GM12878 (cell line): Measurements from ENCODE around the gene NTM. TPM values are rescaled to one million over a fixed set of nuclear protein-coding genes. Genes with fewer than 3 reads are reported as not detected.

Experiments used
- ATAC-seq: fragments of 200-7000 bp; cut with Tn5 transposase; 3 replicates; pipeline ENCODE4 v1.9.1; 2020; ENCODE audit warnings: mild to moderate bottlenecking, moderate library complexity
- BruUV-seq: library from RNA; stranded (reverse); fragments of 400-500 nt; replicated peaks from 2 replicates; lab custom pipeline; 2021; lab: Mats Ljungman, UMichigan
- CTCF ChIA-PET: fragments of 300-600 bp; sonication (Branson Sonifier 250); formaldehyde crosslinking; extraction: SDS; loops from one replicate; lab custom pipeline; 2021; ENCODE audit warnings: inconsistent platforms; lab: Yijun Ruan, JAX
- POLR2A ChIA-PET: fragments of 350-600 bp; formaldehyde crosslinking; extraction: SDS; loops from one replicate; lab custom pipeline; 2021; ENCODE audit warnings: inconsistent platforms; lab: Charles Lee
- RAD21 ChIA-PET: fragments of 300-600 bp; sonication (Branson Sonifier 250); formaldehyde crosslinking; loops from one replicate; lab custom pipeline; 2023; ENCODE audit warnings: antibody characterized with exemption; ENCODE audit not compliant: unreplicated experiment; lab: Charles Lee
- SMC1A ChIA-PET: fragments of 300-600 bp; sonication (Branson Sonifier 250); formaldehyde crosslinking; loops from one replicate; lab custom pipeline; 2023; ENCODE audit not compliant: unreplicated experiment, uncharacterized antibody; lab: Charles Lee
- DNase-seq: peaks from one replicate; pipeline ENCODE4 v3.0.0-alpha.2; 2011; ENCODE audit warnings: low read depth, low spot score
- FAIRE-seq: peaks from 3 replicates; lab custom pipeline; 2011; peaks lifted over from hg19 to GRCh38; lab: Jason Lieb, UNC
- H2AFZ ChIP-seq: 2 replicates; pipeline ENCODE4 v1.6.0; 2011; ENCODE audit warnings: low read depth, low read length, control low read depth; ENCODE audit not compliant: control insufficient read depth
- H3K27ac ChIP-seq: 2 replicates; pipeline ENCODE4 v1.5.1; 2011; ENCODE audit warnings: control low read depth; ENCODE audit not compliant: control insufficient read depth, insufficient read depth
- H3K27me3 ChIP-seq, 2 experiments: replicated peaks in 1 of 2; 2 replicates each; pipeline versions ENCODE4 v1.6.0 to v1.6.1; 2011; ENCODE audit warnings: low read length in 1 of 2; ENCODE audit not compliant: control insufficient read depth in 2 of 2, insufficient read depth in 2 of 2
- H3K36me3 ChIP-seq, 2 experiments: 2 replicates each; pipeline ENCODE4 v1.5.1; 2011; ENCODE audit warnings: low read length in 1 of 2; ENCODE audit not compliant: control insufficient read depth in 2 of 2, insufficient read depth in 2 of 2
- H3K4me1 ChIP-seq: 2 replicates; pipeline ENCODE4 v1.6.1; 2011; ENCODE audit warnings: mild to moderate bottlenecking, low read length, moderate library complexity, mixed read lengths; ENCODE audit not compliant: control insufficient read depth, insufficient read depth
- H3K4me2 ChIP-seq: 2 replicates; pipeline ENCODE4 v1.6.0; 2011; ENCODE audit warnings: control low read depth; ENCODE audit not compliant: control insufficient read depth, insufficient read depth
- H3K4me3 ChIP-seq: fragments of 200-600 bp; sonication (generic); 2 replicates; pipeline ENCODE4 v1.5.1; 2016
- H3K79me2 ChIP-seq: 2 replicates; pipeline ENCODE4 v1.6.0; 2011; ENCODE audit warnings: low read length; ENCODE audit not compliant: control insufficient read depth, insufficient read depth
- H3K9ac ChIP-seq: 2 replicates; pipeline ENCODE4 v1.8.0; 2011; ENCODE audit warnings: low read length, control low read depth, mixed read lengths; ENCODE audit not compliant: control insufficient read depth, insufficient read depth
- H3K9me3 ChIP-seq: replicated peaks from 3 replicates; pipeline ENCODE4 v1.5.1; 2011; ENCODE audit warnings: mild to moderate bottlenecking, low read length; ENCODE audit not compliant: control insufficient read depth, insufficient read depth
- H4K20me1 ChIP-seq: 2 replicates; pipeline ENCODE4 v1.6.0; 2011; ENCODE audit not compliant: control insufficient read depth, insufficient read depth
- GABPA ChIP-seq: IDR thresholded peaks from 2 replicates; pipeline ENCODE4 v1.6.1; 2014; ENCODE audit warnings: antibody characterized with exemption, low read depth, mild to moderate bottlenecking, inconsistent platforms
- IKZF2 ChIP-seq, 2 experiments: fragments of 450-650 bp; IDR thresholded peaks; 2 replicates each; pipeline ENCODE4 v1.6.1; 2017; ENCODE audit warnings: mild to moderate bottlenecking in 2 of 2, moderate library complexity in 2 of 2
- SRF ChIP-seq, 2 experiments: IDR thresholded peaks; 2 replicates each; pipeline ENCODE4 v1.6.1; 2011; ENCODE audit warnings: low read depth in 2 of 2, low read length in 2 of 2, mild to moderate bottlenecking in 1 of 2, moderate library complexity in 1 of 2
- WGBS: methylation state at CpG from one replicate; pipeline ENCODE4 v1.1.6; 2016; ENCODE audit warnings: low lambda C conversion rate; ENCODE audit not compliant: insufficient replicate concordance, insufficient coverage; ENCODE audit errors: missing lambda C conversion rate; 5-methylcytosine and 5-hydroxymethylcytosine counted together
- in situ Hi-C: fragments of 300-500 bp; cut with MboI; formaldehyde crosslinking; loops from 9 replicates; pipeline ENCODE4 v1.14.3; 2018; ENCODE audit warnings: mixed read lengths
- intact Hi-C: fragments of 100-400 bp; cut with micrococcal nuclease; formaldehyde crosslinking; loops from one replicate; pipeline ENCODE4 v1.14.2; 2022; ENCODE audit not compliant: unreplicated experiment
- polyA plus RNA-seq, 11 experiments: library from polyadenylated mRNA; depleted of rRNA in 4 of 11; unstranded in 6 of 11; stranded (reverse) in 5 of 11; fragments of >200 nt; fragmentation: Nextera tagmentation in 4 of 11; fragmentation: Illumina TruSeq in 1 of 11; extraction: Ambion mirVana in 4 of 11; extraction: Trizol in 1 of 11; gene quantifications; 1 replicate in 1 of 11; 2 replicates in 10 of 11; pipeline versions ENCODE4 v1.2.1 to v1.2.3, GENCODE V29; 2011 to 2016; ENCODE audit warnings: inconsistent platforms in 2 of 11, missing spikeins in 2 of 11, low read depth in 1 of 11
- total RNA-seq, 4 experiments: library from RNA; depleted of rRNA in 3 of 4; stranded (reverse); fragments of >200 nt in 3 of 4; fragmentation: Illumina TruSeq in 1 of 4; extraction: Trizol in 1 of 4; gene quantifications; 2 replicates each; pipeline versions ENCODE4 v1.2.1 to v1.2.3, GENCODE V29; 2013 to 2021
- TF ChIP-seq, protein P1 (sequence below): IDR thresholded peaks from 2 replicates; pipeline ENCODE4 v1.6.1; 2011; ENCODE audit warnings: borderline replicate concordance, low read depth, mild to moderate bottlenecking, moderate library complexity, low read length; ENCODE audit not compliant: insufficient read depth, poor library complexity, severe bottlenecking
- TF ChIP-seq, protein P2 (sequence below): IDR thresholded peaks from 2 replicates; pipeline ENCODE4 v1.6.1; 2011; ENCODE audit warnings: low read depth, mild to moderate bottlenecking, low read length, moderate library complexity, borderline replicate concordance; ENCODE audit errors: extremely low read depth
- TF ChIP-seq, protein P3 (sequence below): fragments of 450-650 bp; conservative IDR thresholded peaks from 2 replicates; pipeline ENCODE4 v1.6.1; 2017; ENCODE audit warnings: mild to moderate bottlenecking, moderate library complexity
- TF ChIP-seq, protein P4 (sequence below): fragments of 450-650 bp; IDR thresholded peaks from 2 replicates; pipeline ENCODE4 v1.6.1; 2016; ENCODE audit warnings: mild to moderate bottlenecking, moderate library complexity, borderline replicate concordance

Gene NTM
- total and polyA plus RNA-seq, 10 of the 15 experiments (the other 5 are each of a cell fraction or from before 2014, with no cell fraction given): not detected

DNA sequence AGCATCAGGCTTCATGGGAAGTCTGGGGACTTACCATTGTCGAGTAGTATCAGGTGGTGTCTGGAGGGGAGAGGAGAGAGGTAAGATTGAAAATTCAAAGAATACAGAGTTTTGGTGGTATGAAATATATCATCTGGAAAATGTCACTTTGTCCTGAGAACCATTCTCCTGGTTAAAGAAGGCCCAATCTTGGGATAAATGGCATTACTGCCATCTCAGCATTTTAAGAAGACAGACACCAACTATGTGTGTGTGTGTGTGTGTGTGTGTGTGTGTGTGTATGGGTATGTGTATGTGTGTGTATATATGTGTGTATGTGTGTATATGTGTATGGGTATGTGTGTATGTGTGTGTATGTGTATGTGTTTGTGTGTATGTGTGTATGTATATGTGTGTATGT lies 673.3 kb downstream of the NTM start:
- Histone ChIP-seq H2AFZ (no peak overlapping the region), H3K27me3 (peaks cover 0 to 3% of the 10 kb centered on the region in 2 experiments; a peak in 2 of 4 replicates), H3K9me3 (no peaks in the 10 kb centered on the region), H3K79me2 (no peaks in the 10 kb centered on the region), H4K20me1 (no peaks in the 10 kb centered on the region), H3K4me1 (no peaks in the 10 kb centered on the region), H3K4me3 (no peak overlapping the region), H3K27ac (no peak overlapping the region), H3K4me2 (no peak overlapping the region), H3K36me3 (no peaks in the 10 kb centered on the region)
- no peak for DNase-seq
- ChIA-PET SMC1A (no interaction called here), RAD21 (no interaction called here), POLR2A (no interaction called here), CTCF (interaction anchor here (1.0 kb wide), 2 partner anchors 8 to 11 kb away, joined by 3 to 4 read pairs; no protein-coding TSS in a partner anchor)
- no peak for FAIRE-seq
- in situ Hi-C loops (no loop called here), intact Hi-C loops (no loop called here)
- WGBS: 0% methylated on average over 1 of the region's 1 CpG
- BruUV-seq: no TSS peak
- TF ChIP-seq, protein P1, sequence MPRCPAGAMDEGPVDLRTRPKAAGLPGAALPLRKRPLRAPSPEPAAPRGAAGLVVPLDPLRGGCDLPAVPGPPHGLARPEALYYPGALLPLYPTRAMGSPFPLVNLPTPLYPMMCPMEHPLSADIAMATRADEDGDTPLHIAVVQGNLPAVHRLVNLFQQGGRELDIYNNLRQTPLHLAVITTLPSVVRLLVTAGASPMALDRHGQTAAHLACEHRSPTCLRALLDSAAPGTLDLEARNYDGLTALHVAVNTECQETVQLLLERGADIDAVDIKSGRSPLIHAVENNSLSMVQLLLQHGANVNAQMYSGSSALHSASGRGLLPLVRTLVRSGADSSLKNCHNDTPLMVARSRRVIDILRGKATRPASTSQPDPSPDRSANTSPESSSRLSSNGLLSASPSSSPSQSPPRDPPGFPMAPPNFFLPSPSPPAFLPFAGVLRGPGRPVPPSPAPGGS: peak; percentile 26
- TF ChIP-seq IKZF2 (IDR thresholded peaks at IDR 0.05): no peak
- TF ChIP-seq, all 136 proteins: peak for 1
- ATAC-seq: no peak
- no peak overlapping the region for H3K9ac ChIP-seq

DNA sequence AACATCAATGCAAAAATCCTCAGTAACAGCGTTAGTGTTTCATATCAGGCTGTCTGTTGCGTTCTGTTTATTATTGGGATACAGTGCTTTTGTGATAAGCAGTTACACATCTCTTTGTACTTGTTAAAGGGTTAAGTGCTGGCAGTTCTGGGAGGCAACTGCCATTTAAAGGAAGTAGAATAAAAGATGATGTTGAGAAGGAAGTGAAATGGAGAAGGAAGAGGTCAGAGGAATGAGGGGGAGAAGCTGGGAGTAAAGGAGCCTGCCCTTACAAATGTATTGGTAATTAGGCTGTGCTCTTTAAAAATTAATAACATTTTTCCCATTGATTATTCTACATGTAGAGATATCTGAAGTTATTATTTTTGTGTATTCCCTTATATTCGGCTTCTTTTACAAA lies 674.7 kb downstream of the NTM start:
- DNase-seq: no peak
- ChIA-PET CTCF (no interaction called here), RAD21 (no interaction called here), POLR2A (no interaction called here), SMC1A (no interaction called here)
- Histone ChIP-seq H3K27ac (no peak overlapping the region), H3K4me1 (no peaks in the 10 kb centered on the region), H3K4me2 (no peak overlapping the region), H3K27me3 (peaks cover 0 to 3% of the 10 kb centered on the region in 2 experiments; a peak in 2 of 4 replicates), H3K9ac (no peak overlapping the region), H3K9me3 (no peaks in the 10 kb centered on the region), H3K4me3 (no peak overlapping the region), H4K20me1 (no peaks in the 10 kb centered on the region), H3K36me3 (no peaks in the 10 kb centered on the region), H3K79me2 (no peaks in the 10 kb centered on the region), H2AFZ (no peak overlapping the region)
- intact Hi-C loops (no loop called here), in situ Hi-C loops (no loop called here)
- no peak for ATAC-seq
- 28% methylated on average over 3 of the region's 3 CpGs for WGBS
- BruUV-seq: no TSS peak
- no peak for FAIRE-seq
- TF ChIP-seq, protein P2, sequence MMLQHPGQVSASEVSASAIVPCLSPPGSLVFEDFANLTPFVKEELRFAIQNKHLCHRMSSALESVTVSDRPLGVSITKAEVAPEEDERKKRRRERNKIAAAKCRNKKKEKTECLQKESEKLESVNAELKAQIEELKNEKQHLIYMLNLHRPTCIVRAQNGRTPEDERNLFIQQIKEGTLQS: no peak
- TF ChIP-seq GABPA (no peak), SRF (IDR thresholded peaks at IDR 0.05; ENCODE audit: low read depth in 2 of 2, low read length in 2 of 2) (no peak)
- TF ChIP-seq, protein P3, sequence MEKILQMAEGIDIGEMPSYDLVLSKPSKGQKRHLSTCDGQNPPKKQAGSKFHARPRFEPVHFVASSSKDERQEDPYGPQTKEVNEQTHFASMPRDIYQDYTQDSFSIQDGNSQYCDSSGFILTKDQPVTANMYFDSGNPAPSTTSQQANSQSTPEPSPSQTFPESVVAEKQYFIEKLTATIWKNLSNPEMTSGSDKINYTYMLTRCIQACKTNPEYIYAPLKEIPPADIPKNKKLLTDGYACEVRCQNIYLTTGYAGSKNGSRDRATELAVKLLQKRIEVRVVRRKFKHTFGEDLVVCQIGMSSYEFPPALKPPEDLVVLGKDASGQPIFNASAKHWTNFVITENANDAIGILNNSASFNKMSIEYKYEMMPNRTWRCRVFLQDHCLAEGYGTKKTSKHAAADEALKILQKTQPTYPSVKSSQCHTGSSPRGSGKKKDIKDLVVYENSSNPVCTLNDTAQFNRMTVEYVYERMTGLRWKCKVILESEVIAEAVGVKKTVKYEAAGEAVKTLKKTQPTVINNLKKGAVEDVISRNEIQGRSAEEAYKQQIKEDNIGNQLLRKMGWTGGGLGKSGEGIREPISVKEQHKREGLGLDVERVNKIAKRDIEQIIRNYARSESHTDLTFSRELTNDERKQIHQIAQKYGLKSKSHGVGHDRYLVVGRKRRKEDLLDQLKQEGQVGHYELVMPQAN: no peak
- TF ChIP-seq, protein P4, sequence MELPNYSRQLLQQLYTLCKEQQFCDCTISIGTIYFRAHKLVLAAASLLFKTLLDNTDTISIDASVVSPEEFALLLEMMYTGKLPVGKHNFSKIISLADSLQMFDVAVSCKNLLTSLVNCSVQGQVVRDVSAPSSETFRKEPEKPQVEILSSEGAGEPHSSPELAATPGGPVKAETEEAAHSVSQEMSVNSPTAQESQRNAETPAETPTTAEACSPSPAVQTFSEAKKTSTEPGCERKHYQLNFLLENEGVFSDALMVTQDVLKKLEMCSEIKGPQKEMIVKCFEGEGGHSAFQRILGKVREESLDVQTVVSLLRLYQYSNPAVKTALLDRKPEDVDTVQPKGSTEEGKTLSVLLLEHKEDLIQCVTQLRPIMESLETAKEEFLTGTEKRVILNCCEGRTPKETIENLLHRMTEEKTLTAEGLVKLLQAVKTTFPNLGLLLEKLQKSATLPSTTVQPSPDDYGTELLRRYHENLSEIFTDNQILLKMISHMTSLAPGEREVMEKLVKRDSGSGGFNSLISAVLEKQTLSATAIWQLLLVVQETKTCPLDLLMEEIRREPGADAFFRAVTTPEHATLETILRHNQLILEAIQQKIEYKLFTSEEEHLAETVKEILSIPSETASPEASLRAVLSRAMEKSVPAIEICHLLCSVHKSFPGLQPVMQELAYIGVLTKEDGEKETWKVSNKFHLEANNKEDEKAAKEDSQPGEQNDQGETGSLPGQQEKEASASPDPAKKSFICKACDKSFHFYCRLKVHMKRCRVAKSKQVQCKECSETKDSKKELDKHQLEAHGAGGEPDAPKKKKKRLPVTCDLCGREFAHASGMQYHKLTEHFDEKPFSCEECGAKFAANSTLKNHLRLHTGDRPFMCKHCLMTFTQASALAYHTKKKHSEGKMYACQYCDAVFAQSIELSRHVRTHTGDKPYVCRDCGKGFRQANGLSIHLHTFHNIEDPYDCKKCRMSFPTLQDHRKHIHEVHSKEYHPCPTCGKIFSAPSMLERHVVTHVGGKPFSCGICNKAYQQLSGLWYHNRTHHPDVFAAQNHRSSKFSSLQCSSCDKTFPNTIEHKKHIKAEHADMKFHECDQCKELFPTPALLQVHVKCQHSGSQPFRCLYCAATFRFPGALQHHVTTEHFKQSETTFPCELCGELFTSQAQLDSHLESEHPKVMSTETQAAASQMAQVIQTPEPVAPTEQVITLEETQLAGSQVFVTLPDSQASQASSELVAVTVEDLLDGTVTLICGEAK: no peak
